Esophagus (tissue), 2 donors: Measurements from ENCODE around the gene PDPN. TPM values are rescaled to one million over a fixed set of nuclear protein-coding genes. Genes with fewer than 3 reads are reported as not detected.

Source experiments
- H3K27ac ChIP-seq, 2 donors: one replicate each; pipeline ENCODE4 v1.5.1; 2013; ENCODE audit warnings: low read depth in 2 of 2, mild to moderate bottlenecking in 2 of 2, inconsistent platforms in 1 of 2, low read length in 1 of 2, moderate library complexity in 1 of 2
- H3K27me3 ChIP-seq, 2 donors: one replicate each; pipeline ENCODE4 v1.6.1; 2013; ENCODE audit warnings: low read length in 2 of 2, control low read depth in 1 of 2, mild to moderate bottlenecking in 1 of 2; ENCODE audit not compliant: insufficient read depth in 2 of 2, control insufficient read depth in 1 of 2
- H3K36me3 ChIP-seq, 2 donors: one replicate each; pipeline ENCODE4 v1.6.1; 2013; ENCODE audit warnings: low read length in 1 of 2; ENCODE audit not compliant: control insufficient read depth in 2 of 2, insufficient read depth in 2 of 2
- H3K4me1 ChIP-seq, 2 donors: one replicate each; pipeline ENCODE4 v1.6.1; 2013; ENCODE audit warnings: low read length in 1 of 2; ENCODE audit not compliant: control insufficient read depth in 2 of 2, insufficient read depth in 2 of 2
- H3K4me3 ChIP-seq, 2 donors: one replicate each; pipeline ENCODE4 v1.5.1; 2013; ENCODE audit warnings: low read length in 2 of 2, mild to moderate bottlenecking in 2 of 2, low read depth in 1 of 2, moderate library complexity in 1 of 2
- H3K9me3 ChIP-seq, 2 donors: one replicate each; pipeline ENCODE4 v1.6.1; 2013; ENCODE audit warnings: mild to moderate bottlenecking in 2 of 2, low read depth in 1 of 2, low read length in 1 of 2, moderate library complexity in 1 of 2; ENCODE audit not compliant: control insufficient read depth in 2 of 2, insufficient read depth in 1 of 2
- WGBS, 2 donors: extraction: QIAGEN DNeasy Blood & Tissue Kit; methylation state at CpG; one replicate each; pipeline ENCODE4 v1.1.7; 2013; 5-methylcytosine and 5-hydroxymethylcytosine counted together
- polyA plus RNA-seq, 2 donors: library from polyadenylated mRNA; stranded (reverse); fragments of 200-250 nt; gene quantifications; one replicate each; pipeline ENCODE4 v1.2.3, GENCODE V29; 2013
- donor health status: healthy with polysubstance abuse.
- donor health status: Bipolar disorder and iron deficiency.

The PDPN gene
- polyA plus RNA-seq, 2 donors, result 2.4 to 11.9 TPM

DNA sequence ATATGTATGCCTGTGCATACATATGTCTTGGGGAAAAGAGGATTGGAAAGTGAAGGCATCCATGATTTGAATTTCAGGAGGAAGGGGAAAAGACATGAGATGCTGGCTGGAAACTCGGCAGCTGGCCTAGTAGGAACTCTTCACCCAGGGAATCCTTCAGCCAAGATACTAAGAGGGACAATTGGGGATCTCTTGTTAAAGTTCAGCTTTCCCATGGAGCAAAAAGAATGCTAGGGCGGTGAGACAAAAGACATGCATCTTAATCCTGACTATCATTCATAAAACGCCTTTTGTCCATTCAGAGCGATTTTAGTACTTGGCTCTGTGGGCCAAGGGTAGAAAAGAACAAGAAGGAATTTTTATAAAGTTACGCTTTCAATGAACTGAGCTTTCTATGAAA is 20.5 kb downstream of the PDPN start:
- H3K36me3 ChIP-seq, result no peaks in the 10 kb centered on the region
- no peaks in the 10 kb centered on the region for H3K27me3 ChIP-seq
- no peaks in the 10 kb centered on the region for H3K9me3 ChIP-seq
- H3K4me1 ChIP-seq, result peaks cover 0 to 2% of the 10 kb centered on the region in 2 donors
- WGBS, 2 donors, result 77 to 87% methylated on average over 5 of the region's 5 CpGs
- no peak overlapping the region for H3K27ac ChIP-seq
- H3K4me3 ChIP-seq, result no peak overlapping the region

DNA sequence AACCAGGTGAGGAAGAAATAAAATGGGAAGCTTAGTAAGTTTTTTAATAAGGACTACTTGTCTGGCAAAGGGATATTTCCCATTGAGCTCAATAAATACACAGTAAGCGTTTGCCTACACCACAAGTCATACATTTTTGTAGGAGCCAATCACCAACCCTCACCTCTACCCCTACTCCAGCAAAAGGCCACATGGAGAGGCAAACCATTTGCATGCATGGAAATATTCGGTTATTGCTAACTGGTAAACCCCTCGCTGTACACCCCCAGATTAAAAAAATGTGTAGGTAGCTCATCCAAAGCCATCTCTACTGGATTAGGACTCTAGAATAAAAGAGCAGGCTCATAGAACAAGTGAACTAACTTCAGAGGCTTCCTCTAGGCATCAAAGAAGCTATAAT is 21.1 kb downstream of the PDPN start:
- WGBS, 2 donors, result 87 to 89% methylated on average over 3 of the region's 3 CpGs
- H3K4me3 ChIP-seq, result no peak overlapping the region
- no peaks in the 10 kb centered on the region for H3K36me3 ChIP-seq
- no peaks in the 10 kb centered on the region for H3K9me3 ChIP-seq
- peaks cover 0 to 2% of the 10 kb centered on the region in 2 donors for H3K4me1 ChIP-seq
- no peaks in the 10 kb centered on the region for H3K27me3 ChIP-seq
- H3K27ac ChIP-seq, result no peak overlapping the region

DNA sequence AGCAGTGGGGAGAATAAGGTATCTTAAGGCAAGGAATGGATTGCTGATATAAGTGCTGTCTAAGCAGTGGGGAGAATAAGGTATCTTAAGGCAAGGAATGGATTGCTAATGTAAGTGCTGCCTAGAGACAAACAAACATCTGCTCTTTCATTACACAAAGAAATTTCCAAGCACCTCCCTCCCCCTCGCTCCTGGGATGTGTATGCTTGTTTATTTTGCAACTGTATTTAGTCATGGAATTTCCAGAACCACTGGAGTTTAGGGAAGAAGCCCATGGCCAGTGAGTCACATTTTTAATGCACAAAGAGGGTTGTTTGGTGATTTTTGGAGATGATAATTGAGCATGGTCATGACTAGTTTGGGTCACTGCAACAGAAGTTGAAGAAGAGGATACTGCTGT is 21.5 kb downstream of the PDPN start:
- H3K27ac ChIP-seq, result no peak overlapping the region
- no peaks in the 10 kb centered on the region for H3K36me3 ChIP-seq
- 49% methylated on average over 1 of the region's 1 CpG for WGBS, 2 donors
- no peak overlapping the region for H3K4me3 ChIP-seq
- no peaks in the 10 kb centered on the region for H3K27me3 ChIP-seq
- no peaks in the 10 kb centered on the region for H3K4me1 ChIP-seq
- H3K9me3 ChIP-seq, result no peaks in the 10 kb centered on the region

DNA sequence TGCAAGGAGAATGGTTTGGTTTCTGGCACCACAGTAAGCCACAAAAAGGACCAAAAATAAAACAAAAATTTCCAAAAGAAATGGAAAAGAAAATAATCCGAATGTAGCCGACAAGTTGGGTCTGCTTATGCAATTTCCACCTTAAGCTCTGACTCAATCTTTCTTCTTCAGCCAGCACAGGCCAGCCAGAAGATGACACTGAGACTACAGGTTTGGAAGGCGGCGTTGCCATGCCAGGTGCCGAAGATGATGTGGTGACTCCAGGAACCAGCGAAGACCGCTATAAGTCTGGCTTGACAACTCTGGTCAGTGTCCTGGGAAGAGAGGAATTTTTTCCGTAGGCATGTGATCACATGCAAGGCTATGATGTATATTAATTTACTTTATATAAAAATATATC is 23.4 kb downstream of the PDPN start:
- Histone ChIP-seq H3K9me3 (no peaks in the 10 kb centered on the region), H3K4me1 (no peaks in the 10 kb centered on the region), H3K27ac (no peak overlapping the region), H3K27me3 (no peaks in the 10 kb centered on the region), H3K4me3 (no peak overlapping the region), H3K36me3 (no peaks in the 10 kb centered on the region)
- 91 to 93% methylated on average over 8 of the region's 8 CpGs for WGBS, 2 donors

DNA sequence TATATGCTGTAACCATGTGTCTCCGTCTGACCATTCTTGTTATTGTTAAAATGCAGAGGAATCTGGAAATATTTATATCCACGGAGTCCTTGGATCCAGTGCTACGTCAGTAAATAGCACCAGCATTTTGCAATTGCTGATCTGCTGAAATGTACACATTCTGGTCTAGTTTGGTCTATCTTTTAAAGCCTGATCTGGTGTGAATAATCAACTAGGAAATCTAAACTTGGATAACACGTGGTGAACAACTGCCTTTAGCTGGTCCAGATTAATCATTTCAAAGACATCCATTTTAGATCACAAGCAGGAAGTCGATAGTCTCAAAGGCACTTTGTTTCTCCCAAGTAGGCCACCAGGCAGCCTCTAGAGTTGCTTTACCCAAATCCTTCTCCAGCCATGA is 32.6 kb downstream of the PDPN start:
- 55 to 66% methylated on average over 5 of the region's 5 CpGs for WGBS, 2 donors
- H3K4me1 ChIP-seq, result peaks cover 2 to 6% of the 10 kb centered on the region in 2 donors
- H3K27ac ChIP-seq, result peak overlapping the region in 1 of 2 donors; percentile 38
- H3K4me3 ChIP-seq, result no peak overlapping the region
- H3K36me3 ChIP-seq, result peaks cover 0 to 2% of the 10 kb centered on the region in 2 donors
- H3K27me3 ChIP-seq, result no peaks in the 10 kb centered on the region
- no peaks in the 10 kb centered on the region for H3K9me3 ChIP-seq

DNA sequence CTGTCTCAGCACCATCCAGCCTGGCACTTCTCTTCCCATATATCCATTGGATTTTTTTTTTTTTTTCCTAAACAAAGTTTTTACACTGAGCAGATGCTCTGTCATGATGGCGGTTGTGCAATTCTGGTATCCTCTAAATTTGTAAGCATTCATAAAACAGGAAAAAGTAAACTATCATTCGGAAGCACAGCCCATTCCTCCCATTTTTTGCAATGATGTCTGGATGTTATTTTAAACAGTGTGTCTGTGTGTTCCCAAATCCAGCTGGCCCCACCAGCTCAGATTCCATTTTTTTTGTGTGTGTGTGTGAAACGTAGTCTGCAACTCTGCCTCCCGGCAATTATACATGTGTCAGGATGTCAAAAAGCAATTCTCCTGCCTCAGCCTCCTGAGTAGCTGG is 33.5 kb downstream of the PDPN start:
- Histone ChIP-seq H3K9me3 (no peaks in the 10 kb centered on the region), H3K4me1 (peaks cover 2 to 6% of the 10 kb centered on the region in 2 donors), H3K27ac (no peak overlapping the region), H3K27me3 (no peaks in the 10 kb centered on the region), H3K4me3 (no peak overlapping the region), H3K36me3 (peaks cover 0 to 2% of the 10 kb centered on the region in 2 donors)
- 76 to 77% methylated on average over 4 of the region's 4 CpGs for WGBS, 2 donors

DNA sequence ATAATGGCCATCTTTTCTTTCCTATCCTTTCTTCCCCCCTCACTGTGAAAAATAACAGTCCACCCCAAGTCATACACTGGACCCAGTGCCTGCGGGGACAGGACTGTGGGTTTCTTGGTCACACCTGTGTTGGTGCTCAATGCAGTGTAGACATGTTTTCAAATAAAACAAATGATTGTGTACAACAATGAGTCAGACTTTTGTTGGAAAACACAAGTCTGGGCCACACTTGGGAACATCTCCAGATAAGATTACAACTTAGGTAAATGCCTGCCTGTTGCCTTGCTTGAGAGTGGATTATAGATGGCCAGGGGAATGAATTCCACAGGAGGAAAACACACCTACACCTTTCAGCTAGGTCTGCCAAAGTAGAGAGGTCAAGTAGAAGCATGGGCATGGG is 34.1 kb downstream of the PDPN start:
- Histone ChIP-seq H3K4me3 (no peak overlapping the region), H3K27ac (peak overlapping the region in 1 of 2 donors; percentile 34), H3K27me3 (no peaks in the 10 kb centered on the region), H3K36me3 (peaks cover 0 to 2% of the 10 kb centered on the region in 2 donors), H3K4me1 (peaks cover 2 to 6% of the 10 kb centered on the region in 2 donors), H3K9me3 (no peaks in the 10 kb centered on the region)
- WGBS, 2 donors, result 53 to 68% methylated on average over 1 of the region's 1 CpG

DNA sequence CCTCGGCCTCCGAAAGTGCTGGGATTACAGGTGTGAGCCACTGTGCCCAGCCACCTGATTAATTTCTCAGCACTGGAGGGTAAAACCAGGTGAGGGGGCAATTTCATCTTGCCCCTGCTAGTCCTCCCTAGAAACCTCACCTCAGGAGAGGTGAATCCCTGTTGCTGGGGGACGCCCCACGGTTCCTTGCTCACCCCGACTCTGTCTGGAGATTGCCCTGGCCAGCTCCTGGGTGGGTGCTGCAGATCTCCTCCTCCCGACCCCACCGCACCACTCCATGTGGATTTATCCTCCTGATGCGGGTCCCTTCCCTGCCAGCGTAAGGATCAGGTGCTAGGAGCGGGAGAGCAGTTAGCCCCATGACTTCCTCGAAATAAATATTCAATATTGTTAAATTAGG is 34.9 kb downstream of the PDPN start:
- no peaks in the 10 kb centered on the region for H3K9me3 ChIP-seq
- H3K36me3 ChIP-seq, result peaks cover 0 to 2% of the 10 kb centered on the region in 2 donors
- H3K4me1 ChIP-seq, result peaks cover 2 to 6% of the 10 kb centered on the region in 2 donors
- H3K4me3 ChIP-seq, result no peak overlapping the region
- peak overlapping the region in 1 of 2 donors; percentile 34 for H3K27ac ChIP-seq
- H3K27me3 ChIP-seq, result no peaks in the 10 kb centered on the region
- WGBS, 2 donors, result 92 to 95% methylated on average over 11 of the region's 11 CpGs

DNA sequence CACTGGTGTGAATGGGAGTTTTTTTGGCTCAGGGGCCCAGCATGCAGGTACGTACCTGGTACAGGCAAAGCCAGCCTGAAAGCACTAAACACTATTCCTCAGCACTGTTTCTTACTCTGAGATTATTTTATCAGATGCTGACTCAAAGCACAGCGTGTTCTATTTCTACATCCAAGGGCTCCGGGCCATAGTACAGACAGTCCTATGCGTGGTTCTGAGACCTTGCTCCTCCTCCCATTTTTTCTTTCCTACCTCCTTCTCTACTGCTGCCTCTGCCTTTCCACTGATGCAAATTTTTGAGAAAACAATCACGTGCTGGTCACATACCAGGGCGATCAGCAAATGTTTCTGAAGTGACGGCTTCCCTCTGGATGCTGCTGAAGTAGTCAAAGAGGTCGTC is 36.3 kb downstream of the PDPN start:
- Histone ChIP-seq H3K27ac (peak overlapping the region; percentile 50 to 82), H3K27me3 (no peaks in the 10 kb centered on the region), H3K4me1 (peaks cover 2 to 6% of the 10 kb centered on the region in 2 donors), H3K36me3 (peaks cover 0 to 2% of the 10 kb centered on the region in 2 donors), H3K9me3 (no peaks in the 10 kb centered on the region), H3K4me3 (no peak overlapping the region)
- WGBS, 2 donors, result 33 to 39% methylated on average over 8 of the region's 8 CpGs

DNA sequence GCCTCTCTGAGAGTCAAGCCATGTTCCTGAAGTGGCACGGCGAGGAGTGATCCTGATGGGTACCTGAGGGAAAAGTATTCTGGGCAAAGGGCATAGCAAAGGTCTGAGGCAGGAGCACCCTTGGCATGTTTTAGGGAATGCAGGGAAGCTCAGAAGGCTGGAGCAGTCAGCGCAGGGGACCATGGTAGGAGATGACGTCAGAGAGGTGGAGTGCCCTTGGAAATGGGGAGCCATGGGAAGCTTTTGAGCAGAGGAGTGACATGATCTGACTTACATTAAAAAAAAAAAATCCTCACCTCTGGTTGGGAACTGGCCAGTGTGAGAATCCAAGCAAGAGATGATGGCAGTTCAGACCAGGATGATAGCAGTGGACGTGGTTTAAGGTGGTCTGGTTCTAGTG is 37.2 kb downstream of the PDPN start:
- 91% methylated on average over 5 of the region's 5 CpGs for WGBS, 2 donors
- Histone ChIP-seq H3K36me3 (no peaks in the 10 kb centered on the region), H3K9me3 (no peaks in the 10 kb centered on the region), H3K27me3 (no peaks in the 10 kb centered on the region), H3K27ac (peak overlapping the region; percentile 38 to 67), H3K4me1 (peaks cover 2 to 6% of the 10 kb centered on the region in 2 donors), H3K4me3 (no peak overlapping the region)
